Thyroid gland (tissue), 4 donors: ENCODE measurements around the gene FKBP15. TPM values are rescaled to one million over a fixed set of nuclear protein-coding genes. Genes with fewer than 3 reads are reported as not detected.
A peak's percentile ranks its signal among the peaks of the same experiment; 100 is the strongest.
"Not testable (repeated sequence)": the region's sequence is repeated elsewhere in the genome, so short reads cannot be mapped to it uniquely, and the experiment has no call there.

ENCODE experiments used
- DNase-seq, 2 donors: peaks; one replicate each; pipeline ENCODE4 v3.0.0-alpha.2; 2019
- H3K27ac ChIP-seq, 3 donors: fragments of 200-600 bp; sonication (generic); 1 replicate in 2 of 3; 2 replicates in 1 of 3; pipeline ENCODE4 v1.5.1; 2016 to 2019; ENCODE audit warnings: mild to moderate bottlenecking in 1 of 3, moderate library complexity in 1 of 3
- H3K27me3 ChIP-seq: fragments of 200-600 bp; sonication (generic); one replicate; pipeline ENCODE4 v1.5.1; 2019
- H3K36me3 ChIP-seq, 2 donors: fragments of 200-600 bp; sonication (generic); one replicate each; pipeline ENCODE4 v1.5.1; 2016 to 2019
- H3K4me1 ChIP-seq, 2 donors: fragments of 200-600 bp; sonication (generic); one replicate each; pipeline ENCODE4 v1.5.1; 2017 to 2019
- H3K4me3 ChIP-seq, 3 donors: fragments of 200-600 bp; sonication (generic); replicated peaks in 1 of 3; 1 replicate in 2 of 3; 2 replicates in 1 of 3; pipeline ENCODE4 v1.5.1; 2016; ENCODE audit warnings: mild to moderate bottlenecking in 1 of 3
- H3K9me3 ChIP-seq: fragments of 200-600 bp; sonication (generic); one replicate; pipeline ENCODE4 v1.5.1; 2017
- POLR2A ChIP-seq, 2 donors: fragments of 450-650 bp; IDR thresholded peaks; one replicate each; pipeline ENCODE4 v1.6.1; 2017; ENCODE audit warnings: antibody characterized with exemption in 2 of 2, mild to moderate bottlenecking in 2 of 2, moderate library complexity in 1 of 2
- WGBS, 2 donors: methylation state at CpG; one replicate each; pipeline ENCODE4 v1.1.5; 2017; 5-methylcytosine and 5-hydroxymethylcytosine counted together
- intact Hi-C: fragments of 100-400 bp; cut with DNase I; formaldehyde crosslinking; loops from one replicate; pipeline ENCODE4 v1.15.1; 2023
- total RNA-seq, 4 donors: library from RNA; depleted of rRNA; stranded (reverse); fragments of >200 nt; gene quantifications; one replicate each; pipeline ENCODE4 v1.2.3, GENCODE V29; 2016
- TF ChIP-seq, protein P1 (sequence below), 6 experiments: fragments of 200-600 bp in 3 of 6; fragments of 450-650 bp in 3 of 6; sonication (generic) in 3 of 6; IDR thresholded peaks; one replicate each; pipeline ENCODE4 v1.5.1; 2016 to 2019; ENCODE audit warnings: antibody characterized with exemption in 6 of 6, mild to moderate bottlenecking in 2 of 6, inconsistent platforms in 1 of 6, moderate library complexity in 1 of 6

FKBP15 gene
- total RNA-seq, 4 donors from 2014 or later = 25.0 to 30.6 (median 29.1) TPM

DNA sequence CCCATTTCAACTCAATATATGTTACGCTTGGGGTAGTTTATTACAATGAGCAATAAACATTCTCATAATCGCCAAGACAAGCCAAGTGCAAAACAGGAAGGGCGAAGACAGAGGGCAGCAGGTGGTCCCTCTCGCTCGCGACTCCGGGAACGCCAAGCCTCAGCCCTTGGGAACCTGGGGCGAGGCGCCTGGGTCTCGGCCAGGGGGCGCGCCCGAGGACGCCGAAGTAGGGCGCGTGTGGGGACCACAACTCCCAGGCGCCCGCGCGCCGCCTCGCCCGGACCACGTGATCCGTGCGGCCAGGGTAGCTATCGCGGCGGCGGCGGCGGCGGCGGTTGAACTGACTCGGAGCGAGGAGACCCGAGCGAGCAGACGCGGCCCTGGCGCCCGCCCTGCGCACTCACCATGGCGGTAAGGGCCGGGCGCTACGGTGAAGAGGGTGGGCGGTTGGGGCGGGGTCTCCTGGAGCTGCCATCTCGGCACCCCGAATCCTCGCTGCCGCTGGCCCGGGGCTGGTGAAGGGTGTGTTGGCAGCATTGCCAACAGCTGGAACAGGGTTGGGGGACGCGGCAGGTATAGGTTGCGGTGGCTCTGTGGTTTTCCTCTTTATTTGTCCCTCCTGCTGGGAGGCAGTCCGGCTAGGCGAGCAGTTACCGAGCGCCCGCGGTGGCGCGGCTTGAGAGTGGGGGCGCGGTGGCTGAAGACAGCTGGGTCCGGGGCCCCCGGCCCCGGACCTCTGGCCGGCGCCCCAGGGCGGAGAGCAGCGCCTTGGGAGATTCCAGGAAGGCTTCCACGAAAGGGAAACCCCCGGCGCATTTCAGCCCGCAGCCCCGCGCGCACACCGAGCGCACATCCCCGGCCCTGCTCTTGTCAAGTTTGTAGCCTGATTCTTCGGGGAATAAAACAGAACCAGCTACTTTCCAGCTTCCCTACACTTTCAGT, 70.1 kb downstream of the FKBP15 start, which contains the start of gene SLC31A2:
Gene SLC31A2 (plus strand): TSS at position 338 of the 942 bp plus-strand sequence. CDS start 68 bp downstream, at position 406.
- Histone ChIP-seq H3K4me1 (peaks cover 11 to 22% of the 10 kb centered on the region in 2 donors), H3K9me3 (no peaks in the 10 kb centered on the region), H3K27me3 (no peaks in the 10 kb centered on the region), H3K27ac (peak within 1 kb of the TSS; percentile 39 to 87 (median 75)), H3K4me3 (peak within 1 kb of the TSS; percentile 70 to 78 (median 73)), H3K36me3 (no peaks in the 10 kb centered on the region)
- intact Hi-C loops = no loop called here
- peak; percentile 88 to 92 for DNase-seq
- WGBS, 2 donors = 1 to 3% methylated on average over 49 to 57 of the region's 87 CpGs
- TF ChIP-seq, protein P1, sequence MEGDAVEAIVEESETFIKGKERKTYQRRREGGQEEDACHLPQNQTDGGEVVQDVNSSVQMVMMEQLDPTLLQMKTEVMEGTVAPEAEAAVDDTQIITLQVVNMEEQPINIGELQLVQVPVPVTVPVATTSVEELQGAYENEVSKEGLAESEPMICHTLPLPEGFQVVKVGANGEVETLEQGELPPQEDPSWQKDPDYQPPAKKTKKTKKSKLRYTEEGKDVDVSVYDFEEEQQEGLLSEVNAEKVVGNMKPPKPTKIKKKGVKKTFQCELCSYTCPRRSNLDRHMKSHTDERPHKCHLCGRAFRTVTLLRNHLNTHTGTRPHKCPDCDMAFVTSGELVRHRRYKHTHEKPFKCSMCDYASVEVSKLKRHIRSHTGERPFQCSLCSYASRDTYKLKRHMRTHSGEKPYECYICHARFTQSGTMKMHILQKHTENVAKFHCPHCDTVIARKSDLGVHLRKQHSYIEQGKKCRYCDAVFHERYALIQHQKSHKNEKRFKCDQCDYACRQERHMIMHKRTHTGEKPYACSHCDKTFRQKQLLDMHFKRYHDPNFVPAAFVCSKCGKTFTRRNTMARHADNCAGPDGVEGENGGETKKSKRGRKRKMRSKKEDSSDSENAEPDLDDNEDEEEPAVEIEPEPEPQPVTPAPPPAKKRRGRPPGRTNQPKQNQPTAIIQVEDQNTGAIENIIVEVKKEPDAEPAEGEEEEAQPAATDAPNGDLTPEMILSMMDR (IDR thresholded peaks at IDR 0.05) = peak in 5 of 6 experiments; percentile 13 to 33 (median 27)
- TF ChIP-seq POLR2A (IDR thresholded peaks at IDR 0.05) = peak; percentile 21 to 81

DNA sequence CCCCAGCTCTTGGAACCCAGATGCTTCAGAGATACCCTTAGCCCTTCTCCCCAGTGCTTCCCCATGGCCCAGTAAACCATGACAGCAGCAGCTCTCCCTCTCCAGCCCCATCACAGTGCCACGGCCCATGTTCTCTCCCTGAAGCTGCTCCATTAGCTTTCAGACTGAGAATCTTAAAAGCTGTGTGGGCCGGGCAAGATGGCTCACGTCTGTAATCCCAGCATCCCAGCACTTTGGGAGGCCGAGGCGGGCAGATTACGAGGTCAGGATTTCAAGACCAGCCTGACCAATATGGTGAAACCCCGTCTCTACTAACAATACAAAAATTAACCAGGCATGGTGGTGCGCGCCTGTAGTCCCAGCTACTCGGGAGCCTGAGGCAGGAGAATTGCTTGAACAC, 71.5 kb downstream of the FKBP15 start:
- peaks cover 11 to 22% of the 10 kb centered on the region in 2 donors for H3K4me1 ChIP-seq
- H3K27me3 ChIP-seq, H3K9me3 ChIP-seq, H3K27ac ChIP-seq, DNase-seq, H3K4me3 ChIP-seq, H3K36me3 ChIP-seq, intact Hi-C loops: not testable (repeated sequence)
- WGBS, 2 donors = 92 to 97% methylated on average over 10 of the region's 10 CpGs

DNA sequence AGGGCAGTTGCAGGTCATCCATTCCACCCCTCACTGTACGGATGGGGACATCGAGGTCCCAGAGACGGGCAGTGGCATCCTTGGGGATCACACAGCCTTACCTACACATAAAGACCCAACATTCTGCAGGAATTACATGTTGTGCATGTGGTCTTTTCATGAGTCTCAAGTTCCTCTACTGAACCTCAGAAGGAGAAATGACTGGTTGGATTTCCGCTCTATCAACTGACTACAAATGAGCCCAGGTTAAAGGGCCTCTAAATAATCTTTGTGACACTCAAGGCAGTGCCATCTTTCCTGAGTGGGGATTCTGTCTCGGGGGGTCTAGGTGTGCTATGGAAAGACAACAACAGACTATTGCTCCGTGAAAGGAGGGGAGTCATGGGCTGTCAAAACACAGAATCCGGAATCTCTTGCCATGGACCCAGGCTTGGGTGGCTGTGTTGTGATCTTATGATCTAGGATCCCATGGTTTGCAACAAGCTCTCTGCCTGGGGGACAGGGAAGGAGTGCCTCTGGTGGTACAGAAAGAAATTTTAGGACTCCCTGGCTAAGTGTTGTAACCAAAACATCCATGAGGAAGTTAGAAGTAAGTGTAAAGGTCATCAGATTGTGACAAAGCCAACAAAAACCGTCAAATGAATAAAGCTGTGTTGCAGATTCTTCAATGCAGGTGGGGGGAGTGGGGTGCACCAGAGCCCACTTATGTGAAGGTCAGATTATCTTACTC, 72.1 kb downstream of the FKBP15 start:
- Histone ChIP-seq H3K36me3 (no peaks in the 10 kb centered on the region), H3K4me3 (no peak overlapping the region), H3K27me3 (no peaks in the 10 kb centered on the region), H3K4me1 (peaks cover 11 to 20% of the 10 kb centered on the region in 2 donors), H3K9me3 (no peaks in the 10 kb centered on the region), H3K27ac (no peak overlapping the region)
- TF ChIP-seq, protein P1 (IDR thresholded peaks at IDR 0.05) = no peak
- TF ChIP-seq POLR2A (IDR thresholded peaks at IDR 0.05) = no peak
- DNase-seq = no peak
- WGBS, 2 donors = 88 to 90% methylated on average over 8 of the region's 8 CpGs
- intact Hi-C loops = no loop called here

DNA sequence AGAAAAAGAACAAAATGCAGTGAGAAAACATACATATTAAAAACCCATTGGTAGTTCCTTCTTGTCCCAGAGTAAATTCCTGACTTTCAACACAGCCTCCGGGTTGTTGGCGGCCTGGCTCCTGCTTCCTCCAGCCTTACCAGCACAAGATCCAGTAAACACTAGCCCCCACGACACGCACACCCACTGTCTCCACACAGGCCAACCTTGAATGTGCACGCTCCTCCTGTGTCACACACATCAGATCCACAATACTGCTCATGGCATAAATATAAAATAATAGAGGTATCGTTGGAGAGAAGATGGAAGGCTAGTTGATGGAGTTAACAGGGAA, 72.7 kb downstream of the FKBP15 start:
- Histone ChIP-seq H3K4me1 (peaks cover 11 to 16% of the 10 kb centered on the region in 2 donors), H3K4me3 (no peak overlapping the region), H3K36me3 (no peaks in the 10 kb centered on the region), H3K9me3 (no peaks in the 10 kb centered on the region), H3K27me3 (no peaks in the 10 kb centered on the region), H3K27ac (no peak overlapping the region)
- 85 to 91% methylated on average over 6 of the region's 6 CpGs for WGBS, 2 donors
- TF ChIP-seq POLR2A (IDR thresholded peaks at IDR 0.05) = no peak
- TF ChIP-seq, protein P1 (IDR thresholded peaks at IDR 0.05) = no peak
- intact Hi-C loops = no loop called here
- no peak for DNase-seq

DNA sequence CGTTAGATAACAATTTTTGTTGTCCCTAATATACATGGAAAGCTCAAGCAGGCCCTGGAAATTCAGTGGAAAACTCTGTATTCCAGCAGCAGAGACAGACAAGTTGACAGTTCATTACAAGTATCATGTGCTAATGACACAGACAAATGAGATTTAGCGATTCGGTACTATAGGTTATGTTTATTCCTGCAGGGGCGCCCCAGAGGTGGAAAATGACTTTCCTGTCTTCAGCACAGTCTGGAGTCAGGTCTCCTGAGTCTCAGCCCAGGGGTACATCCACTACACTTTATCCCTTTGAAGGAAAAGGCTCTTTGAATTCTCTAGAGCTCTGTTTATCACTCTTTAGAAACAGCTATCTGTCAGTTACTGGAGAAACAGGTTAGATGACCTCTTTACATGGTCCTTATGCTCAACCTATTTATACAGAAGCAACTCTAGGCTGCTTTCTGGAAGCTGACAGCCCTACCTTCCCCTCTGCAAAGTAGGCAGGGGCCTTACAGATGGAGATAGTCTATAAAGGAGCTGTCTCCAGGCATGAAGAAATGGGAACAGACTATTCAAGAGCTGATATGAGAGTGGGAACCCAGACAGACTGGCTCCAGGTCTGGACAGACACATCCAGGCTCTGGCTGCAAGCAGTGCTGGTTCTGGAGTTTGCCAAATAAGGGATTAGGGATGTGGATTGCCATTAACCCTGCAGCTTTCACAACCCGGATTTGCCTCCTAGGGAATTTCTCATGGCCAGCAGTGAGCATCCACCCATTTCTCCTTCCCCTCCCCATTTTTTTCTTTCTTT, 77.4 kb downstream of the FKBP15 start:
- Histone ChIP-seq H3K4me1 (no peaks in the 10 kb centered on the region), H3K4me3 (no peak overlapping the region), H3K36me3 (no peaks in the 10 kb centered on the region), H3K27ac (no peak overlapping the region), H3K9me3 (no peaks in the 10 kb centered on the region), H3K27me3 (no peaks in the 10 kb centered on the region)
- DNase-seq = no peak
- 75 to 78% methylated on average over 5 of the region's 5 CpGs for WGBS, 2 donors
- intact Hi-C loops = no loop called here
- TF ChIP-seq, protein P1 (IDR thresholded peaks at IDR 0.05) = no peak
- no peak for TF ChIP-seq POLR2A (IDR thresholded peaks at IDR 0.05)

DNA sequence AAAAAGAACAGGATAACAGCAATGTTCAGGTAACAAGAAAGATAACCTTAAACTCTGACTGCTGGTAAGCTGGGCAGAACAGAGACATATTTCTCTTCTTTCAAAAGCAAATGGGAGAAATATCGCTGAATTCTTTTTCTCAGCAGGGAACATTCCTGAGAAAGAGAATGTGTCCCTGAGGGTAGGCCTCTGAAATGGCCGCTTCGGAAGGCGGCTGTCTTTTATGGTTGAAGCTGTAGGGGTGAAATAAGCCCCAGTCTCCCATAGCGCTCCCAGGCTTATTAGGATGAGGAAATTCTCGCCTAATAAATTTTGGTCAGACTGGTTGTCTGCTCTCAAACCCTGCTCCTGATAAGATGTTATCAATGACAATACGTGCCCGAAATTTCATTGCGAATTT, 80.2 kb downstream of the FKBP15 start:
- H3K36me3 ChIP-seq, H3K9me3 ChIP-seq, DNase-seq, H3K4me3 ChIP-seq, H3K4me1 ChIP-seq, H3K27ac ChIP-seq, H3K27me3 ChIP-seq, intact Hi-C loops: not testable (repeated sequence)
- WGBS, 2 donors = 86 to 95% methylated on average over 9 of the region's 9 CpGs
